Cardiac fibroblast (primary cell): ENCODE results near the gene SRPK2.

Source experiments
- DNase-seq, 2 donors: peaks; one replicate each; pipeline versions ENCODE4 v3.0.0 to v3.0.0-alpha.2; 2010; ENCODE audit warnings: low read depth in 2 of 2
- H3K4me3 ChIP-seq, 2 donors: replicated peaks in 1 of 2; 1 replicate in 1 of 2; 2 replicates in 1 of 2; pipeline ENCODE4 v1.5.1; 2011; ENCODE audit warnings: low read depth in 2 of 2, low read length in 2 of 2, mild to moderate bottlenecking in 2 of 2, moderate library complexity in 1 of 2
- TF ChIP-seq, protein P1 (sequence below): IDR thresholded peaks from one replicate; pipeline ENCODE4 v1.5.1; 2011; ENCODE audit warnings: low read depth, mild to moderate bottlenecking, low read length, inconsistent platforms

SRPK2 gene

DNA sequence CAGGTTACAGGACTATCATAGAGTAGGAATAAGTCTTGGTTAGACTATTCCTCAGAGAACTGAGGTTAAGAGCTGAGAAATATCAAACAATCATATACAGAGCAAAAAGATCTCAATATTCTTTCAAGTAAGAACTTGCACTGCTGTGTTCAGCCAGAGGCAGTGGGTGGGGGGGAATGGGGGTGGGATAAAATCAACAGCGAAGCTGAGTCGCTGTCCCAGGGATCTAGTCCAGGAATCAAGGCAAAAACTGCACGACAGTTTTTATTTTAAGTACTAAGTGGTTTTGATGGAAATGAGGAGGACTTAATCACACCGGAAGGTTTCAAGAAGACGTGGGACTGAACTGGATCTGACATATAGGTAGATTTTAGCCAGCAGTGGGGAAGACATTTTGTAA lies 159.1 kb downstream of the SRPK2 start:
- no peak for DNase-seq
- no peak overlapping the region for H3K4me3 ChIP-seq
- TF ChIP-seq, protein P1, sequence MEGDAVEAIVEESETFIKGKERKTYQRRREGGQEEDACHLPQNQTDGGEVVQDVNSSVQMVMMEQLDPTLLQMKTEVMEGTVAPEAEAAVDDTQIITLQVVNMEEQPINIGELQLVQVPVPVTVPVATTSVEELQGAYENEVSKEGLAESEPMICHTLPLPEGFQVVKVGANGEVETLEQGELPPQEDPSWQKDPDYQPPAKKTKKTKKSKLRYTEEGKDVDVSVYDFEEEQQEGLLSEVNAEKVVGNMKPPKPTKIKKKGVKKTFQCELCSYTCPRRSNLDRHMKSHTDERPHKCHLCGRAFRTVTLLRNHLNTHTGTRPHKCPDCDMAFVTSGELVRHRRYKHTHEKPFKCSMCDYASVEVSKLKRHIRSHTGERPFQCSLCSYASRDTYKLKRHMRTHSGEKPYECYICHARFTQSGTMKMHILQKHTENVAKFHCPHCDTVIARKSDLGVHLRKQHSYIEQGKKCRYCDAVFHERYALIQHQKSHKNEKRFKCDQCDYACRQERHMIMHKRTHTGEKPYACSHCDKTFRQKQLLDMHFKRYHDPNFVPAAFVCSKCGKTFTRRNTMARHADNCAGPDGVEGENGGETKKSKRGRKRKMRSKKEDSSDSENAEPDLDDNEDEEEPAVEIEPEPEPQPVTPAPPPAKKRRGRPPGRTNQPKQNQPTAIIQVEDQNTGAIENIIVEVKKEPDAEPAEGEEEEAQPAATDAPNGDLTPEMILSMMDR, result no peak

DNA sequence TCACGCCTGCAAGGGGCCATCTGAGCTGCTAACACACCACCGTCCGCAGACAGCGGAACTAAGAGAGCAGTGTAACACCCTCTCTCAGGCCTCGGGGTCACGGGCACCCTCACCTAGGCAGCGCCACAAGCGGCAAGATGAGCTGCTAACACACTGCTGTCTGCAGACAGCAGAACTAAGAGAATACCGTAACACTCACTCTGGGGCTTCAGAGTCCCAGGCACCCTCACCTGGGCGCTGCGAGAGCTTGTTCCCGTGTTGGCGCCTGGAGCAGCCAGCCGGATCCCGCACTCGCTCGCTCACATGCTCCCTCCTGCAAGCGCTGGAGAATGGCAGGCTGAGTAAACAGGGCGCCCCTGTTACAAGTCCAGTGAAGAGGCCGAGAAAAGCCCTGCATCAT lies 160.2 kb downstream of the SRPK2 start:
- TF ChIP-seq, protein P1, result no peak
- no peak for DNase-seq
- no peak overlapping the region for H3K4me3 ChIP-seq

DNA sequence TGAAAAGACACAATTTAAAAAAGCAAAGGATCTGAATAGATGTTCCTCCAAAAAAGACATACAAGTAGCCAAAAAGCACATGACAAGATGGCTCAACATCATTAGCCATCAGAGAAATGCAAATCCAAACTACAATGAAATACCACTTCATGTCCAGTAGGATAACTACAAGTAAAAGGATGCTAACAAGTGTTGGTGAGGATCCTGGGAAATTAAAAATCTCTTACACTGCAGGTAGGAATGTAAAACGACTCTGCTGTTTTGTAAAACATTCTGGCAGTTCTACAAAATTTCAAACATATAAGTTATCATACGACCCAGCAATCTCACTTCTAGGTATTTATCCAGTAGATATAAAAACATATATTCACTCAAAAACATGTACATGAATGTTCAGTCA lies 161.3 kb downstream of the SRPK2 start:
- DNase-seq, result no peak
- no peak overlapping the region for H3K4me3 ChIP-seq
- TF ChIP-seq, protein P1, result no peak

DNA sequence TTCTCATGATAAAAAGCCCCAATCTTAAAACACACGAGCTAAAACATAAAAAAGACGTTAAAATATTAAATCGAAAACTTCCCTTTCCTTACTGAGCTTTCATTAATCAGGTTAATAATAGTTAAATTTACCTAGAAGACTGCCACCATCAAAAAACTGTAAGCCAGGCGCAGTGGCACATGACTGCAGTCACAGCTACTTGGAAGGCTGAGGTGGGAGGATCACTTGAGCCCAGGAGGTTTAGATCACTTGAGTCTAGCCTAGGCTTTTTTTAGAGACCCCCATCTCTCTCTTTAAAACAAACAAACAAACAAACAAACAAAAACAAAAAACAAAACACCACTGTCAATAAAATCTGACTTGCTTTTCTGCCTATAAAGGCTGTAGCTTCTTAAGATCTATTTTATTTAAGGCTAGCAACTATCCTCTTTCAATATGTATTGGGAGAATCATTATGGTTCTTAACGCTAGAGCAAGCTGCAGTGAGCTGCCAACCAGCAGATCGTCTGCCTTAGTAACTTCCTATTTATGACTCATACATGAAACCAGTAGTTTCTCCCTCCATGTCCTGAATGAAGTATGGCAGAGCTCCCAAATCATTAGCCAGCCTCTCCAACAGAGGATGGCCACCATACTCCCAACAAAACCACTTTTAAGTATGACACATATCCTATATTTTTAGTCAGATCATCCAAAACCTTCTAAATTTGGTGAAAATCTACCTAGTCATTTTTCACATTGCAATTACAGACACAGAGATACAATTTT lies 163.7 kb downstream of the SRPK2 start:
- H3K4me3 ChIP-seq, result no peak overlapping the region
- peak; percentile 85 to 94 for DNase-seq
- TF ChIP-seq, protein P1, result no peak

DNA sequence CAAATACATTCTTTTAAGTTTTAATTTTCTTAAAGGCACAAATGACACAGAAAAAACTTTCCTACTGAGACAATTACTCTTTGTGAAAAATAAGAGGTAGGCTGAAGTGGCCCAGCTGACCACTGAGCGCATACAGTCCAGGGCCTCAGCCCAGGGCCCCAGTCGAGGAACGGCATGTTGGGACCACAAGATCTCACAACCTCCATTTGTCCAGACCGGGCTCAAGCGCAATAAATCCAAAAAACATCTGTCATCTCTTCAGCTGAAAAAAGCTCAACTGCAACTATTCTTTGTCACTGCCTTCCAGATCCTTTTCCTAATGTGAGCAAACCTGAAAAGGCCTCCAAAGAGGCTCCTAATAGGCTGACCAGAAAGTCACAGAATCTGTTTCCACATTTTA lies 165.8 kb downstream of the SRPK2 start:
- TF ChIP-seq, protein P1, result no peak
- DNase-seq, result no peak
- no peak overlapping the region for H3K4me3 ChIP-seq

DNA sequence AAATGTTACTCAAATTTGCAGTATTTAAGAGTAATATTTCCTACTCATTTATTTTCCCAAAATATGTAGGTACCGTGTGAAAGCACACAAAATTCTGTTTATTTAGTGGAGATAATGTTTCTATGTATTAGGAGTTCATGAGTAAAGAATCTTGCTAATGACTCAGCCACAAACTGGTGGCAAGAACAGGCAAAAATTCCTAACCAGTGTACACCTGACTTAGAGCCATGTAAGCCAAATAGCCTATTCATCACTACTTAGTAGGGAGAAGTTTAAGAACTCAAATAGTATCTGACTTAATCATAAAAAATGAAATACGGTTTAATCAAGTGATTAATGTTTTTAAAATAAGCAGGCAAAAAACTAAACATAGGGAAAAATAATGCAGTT lies 169.0 kb downstream of the SRPK2 start:
- DNase-seq, result peak; percentile 33 to 87
- TF ChIP-seq, protein P1, result no peak
- H3K4me3 ChIP-seq, result no peak overlapping the region
